K562 (cell line): ENCODE measurements around the gene MTERF4. TPM values are rescaled to one million over a fixed set of nuclear protein-coding genes. Genes with fewer than 3 reads are reported as not detected.

ENCODE experiments used
- ATAC-seq: fragments of 200-7000 bp; cut with Tn5 transposase; 3 replicates; pipeline ENCODE4 v1.9.1; 2020; ENCODE audit warnings: moderate library complexity
- BruUV-seq: library from RNA; stranded (reverse); fragments of 400-500 nt; replicated peaks from 2 replicates; lab custom pipeline; 2021; lab: Mats Ljungman, UMichigan
- CTCF ChIA-PET: fragments of 300-600 bp; formaldehyde crosslinking; extraction: SDS; loops from one replicate; lab custom pipeline; 2021; ENCODE audit warnings: low intra/inter-chr PET ratio; lab: Yijun Ruan, JAX
- POLR2A ChIA-PET: fragments of 300-600, 350-650 bp; sonication (Branson Sonifier 250); formaldehyde crosslinking; extraction: SDS; loops from one replicate; lab custom pipeline; 2021; ENCODE audit warnings: antibody characterized with exemption, inconsistent platforms; lab: Yijun Ruan, JAX
- DNase-seq, 4 experiments: peaks; one replicate each; pipeline versions ENCODE4 v3.0.0 to v3.0.0-alpha.2; 2011 to 2018; ENCODE audit warnings: low spot score in 3 of 4, mixed read lengths in 3 of 4; ENCODE audit errors: extremely low read depth in 1 of 4
- FAIRE-seq: peaks from 2 replicates; lab custom pipeline; 2011; peaks lifted over from hg19 to GRCh38; lab: Jason Lieb, UNC
- H2AFZ ChIP-seq: 2 replicates; pipeline ENCODE4 v1.6.0; 2011; ENCODE audit warnings: low read depth, low read length, control low read depth, inconsistent platforms
- H3K27ac ChIP-seq: fragments of 200-600 bp; 3 replicates; pipeline ENCODE4 v1.8.0; 2011; ENCODE audit warnings: low read depth, mild to moderate bottlenecking, control low read depth, inconsistent platforms, low read length, moderate library complexity, mixed read lengths; ENCODE audit errors: extremely low read depth
- H3K27me3 ChIP-seq, 2 experiments: fragments of 300-600 bp in 1 of 2; 2 replicates in 1 of 2; 3 replicates in 1 of 2; pipeline versions ENCODE4 v1.6.0 to v1.8.0; 2011; ENCODE audit warnings: inconsistent platforms in 2 of 2, low read length in 2 of 2, mild to moderate bottlenecking in 1 of 2, mixed read lengths in 1 of 2, moderate library complexity in 1 of 2; ENCODE audit not compliant: control insufficient read depth in 2 of 2, insufficient read depth in 2 of 2
- H3K36me3 ChIP-seq: fragments of 300-600 bp; 3 replicates; pipeline ENCODE4 v1.8.0; 2011; ENCODE audit warnings: mild to moderate bottlenecking, low read length, inconsistent platforms; ENCODE audit not compliant: control insufficient read depth, insufficient read depth
- H3K4me1 ChIP-seq, 2 experiments: fragments of 200-600 bp in 1 of 2; replicated peaks in 1 of 2; 2 replicates in 1 of 2; 3 replicates in 1 of 2; pipeline versions ENCODE4 v1.5.1 to v1.8.0; 2011; ENCODE audit warnings: inconsistent platforms in 2 of 2, low read length in 2 of 2, mild to moderate bottlenecking in 1 of 2, mixed read lengths in 1 of 2, moderate library complexity in 1 of 2; ENCODE audit not compliant: control insufficient read depth in 2 of 2, insufficient read depth in 2 of 2
- H3K4me2 ChIP-seq: 2 replicates; pipeline ENCODE4 v1.6.1; 2011; ENCODE audit warnings: low read length, control low read depth, inconsistent platforms, mixed read lengths; ENCODE audit not compliant: insufficient read depth
- H3K4me3 ChIP-seq: fragments of 200-600 bp; sonication (generic), shearing (Covaris generic); 2 replicates; pipeline ENCODE4 v1.5.1; 2016; ENCODE audit warnings: control low read depth, inconsistent platforms
- H3K79me2 ChIP-seq: fragments of 200-600 bp; 3 replicates; pipeline ENCODE4 v1.8.0; 2011; ENCODE audit warnings: low read length, inconsistent platforms; ENCODE audit not compliant: control insufficient read depth, insufficient read depth
- H3K9ac ChIP-seq, 2 experiments: 2 replicates each; pipeline versions ENCODE4 v1.6.0 to v1.6.1; 2011; ENCODE audit warnings: low read depth in 2 of 2, low read length in 2 of 2, control low read depth in 1 of 2, inconsistent platforms in 1 of 2, mild to moderate bottlenecking in 1 of 2, mixed read lengths in 1 of 2; ENCODE audit not compliant: insufficient read depth in 1 of 2
- H3K9me1 ChIP-seq: one replicate; pipeline ENCODE4 v1.6.0; 2011; ENCODE audit warnings: inconsistent platforms, mild to moderate bottlenecking, low read length, moderate library complexity; ENCODE audit not compliant: control insufficient read depth, insufficient read depth
- H3K9me3 ChIP-seq: replicated peaks from 2 replicates; pipeline ENCODE4 v1.5.1; 2011; ENCODE audit warnings: low read depth, low read length, inconsistent platforms; ENCODE audit not compliant: control insufficient read depth, insufficient read depth
- H4K20me1 ChIP-seq: replicated peaks from 2 replicates; pipeline ENCODE4 v1.6.1; 2011; ENCODE audit warnings: low read length, inconsistent platforms, mixed read lengths; ENCODE audit not compliant: control insufficient read depth, insufficient read depth
- ADNP ChIP-seq: fragments of 200-800 bp; sonication (Bioruptor generic); IDR thresholded peaks from 2 replicates; pipeline ENCODE4 v1.6.1; 2016; ENCODE audit warnings: missing genetic modification characterization, missing compliant biosample characterization
- STAT6 ChIP-seq: sonication (generic); formaldehyde crosslinking; IDR thresholded peaks from 2 replicates; pipeline ENCODE4 v1.8.1; 2023; ENCODE audit warnings: mild to moderate bottlenecking, missing genetic modification reagents
- TAL1 ChIP-seq: fragments of 450-650 bp; IDR thresholded peaks from 2 replicates; pipeline ENCODE4 v1.6.1; 2016; ENCODE audit warnings: mild to moderate bottlenecking
- ZBTB1 ChIP-seq: sonication (generic); formaldehyde crosslinking; IDR thresholded peaks from 2 replicates; pipeline ENCODE4 v1.8.1; 2023; ENCODE audit warnings: missing genetic modification reagents, low read depth, mild to moderate bottlenecking, borderline replicate concordance
- ZNF316 ChIP-seq: fragments of 450-650 bp; IDR thresholded peaks from 2 replicates; pipeline ENCODE4 v1.6.1; 2016
- WGBS: fragments of 100-300 bp; shearing (Covaris generic); methylation state at CpG from one replicate; pipeline ENCODE4 v1.1.6; 2016; ENCODE audit warnings: low coverage, mixed read lengths; ENCODE audit not compliant: insufficient coverage; ENCODE audit errors: missing lambda C conversion rate; 5-methylcytosine and 5-hydroxymethylcytosine counted together
- in situ Hi-C: fragments of 300-500 bp; cut with MboI; formaldehyde crosslinking; loops from 4 replicates; pipeline ENCODE4 v1.15.0; 2018; ENCODE audit warnings: inconsistent platforms, mixed read lengths
- intact Hi-C: fragments of 100-400 bp; cut with micrococcal nuclease; formaldehyde crosslinking; loops from 2 replicates; pipeline ENCODE4 v1.14.2; 2022
- polyA plus RNA-seq, 8 experiments: library from polyadenylated mRNA; depleted of rRNA in 4 of 8; stranded (reverse) in 5 of 8; unstranded in 3 of 8; fragments of >200 nt; fragmentation: Nextera tagmentation in 2 of 8; fragmentation: Illumina TruSeq in 1 of 8; extraction: Ambion mirVana in 2 of 8; extraction: Trizol in 1 of 8; gene quantifications; 2 replicates each; pipeline versions ENCODE4 v1.2.1 to v1.2.3, GENCODE V29; 2011 to 2014; ENCODE audit warnings: inconsistent platforms in 1 of 8, missing spikeins in 1 of 8
- total RNA-seq, 7 experiments: library from RNA; depleted of rRNA in 6 of 7; stranded (reverse); fragments of >200 nt in 6 of 7; fragmentation: Illumina TruSeq in 2 of 7; extraction: Trizol in 2 of 7; gene quantifications; 2 replicates each; pipeline versions ENCODE4 v1.2.1 to v1.2.3, GENCODE V29; 2011 to 2021; ENCODE audit warnings: low replicate concordance in 1 of 7

Gene MTERF4
- total and polyA plus RNA-seq, 9 of the 15 experiments (the other 6 are each of a cell fraction or from before 2014, with no cell fraction given): 15.3 to 29.6 (median 21.2) TPM

DNA sequence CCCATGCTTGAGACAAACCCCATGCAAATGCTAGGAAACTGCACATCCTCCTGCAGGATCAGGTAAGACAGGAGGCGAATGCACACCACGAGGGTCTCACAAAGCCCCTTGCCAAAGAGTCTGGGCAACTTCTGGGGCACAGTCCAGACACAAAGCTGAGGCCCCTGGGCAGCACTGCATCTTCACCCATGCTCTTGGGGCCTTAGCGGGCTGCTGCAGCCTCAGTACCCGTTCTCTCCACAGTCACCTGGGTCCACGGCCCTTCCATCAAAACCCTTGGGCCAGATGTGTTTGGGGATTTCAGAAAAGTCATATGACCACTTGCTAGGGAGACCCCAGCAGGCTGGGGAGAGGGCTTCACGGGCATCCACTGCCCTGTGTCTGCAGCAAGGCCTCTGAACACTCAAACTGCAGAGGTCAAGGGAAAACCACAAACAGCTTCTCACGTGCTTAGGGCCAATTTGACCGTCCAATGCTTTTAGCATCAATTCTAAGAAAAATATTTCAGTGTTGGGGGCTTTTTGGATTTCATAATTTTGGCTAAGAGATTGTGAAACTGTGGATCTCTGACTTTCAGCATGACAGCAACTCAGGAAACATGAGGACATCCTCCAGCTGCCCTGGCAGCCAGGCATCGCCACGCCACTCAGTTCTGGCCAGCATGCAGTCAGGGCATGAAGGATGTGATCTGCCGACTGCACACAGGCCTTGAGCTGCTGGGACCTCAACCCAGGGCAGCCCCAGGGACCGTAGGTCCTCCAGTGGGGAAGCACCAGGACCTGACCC lies 27.2 kb upstream of the MTERF4 start (continued):
- TF ChIP-seq STAT6 (CRISPR knock-in tag) (no peak), ZNF316 (no peak), ADNP (tag) (no peak), ZBTB1 (CRISPR knock-in tag) (no peak)

GRCh38 chr2:241128266-241128665 lies 26.2 kb upstream of the MTERF4 start:
- DNase-seq (no peak), ATAC-seq (no peak), FAIRE-seq (no peak)
- WGBS: 79% methylated on average over 3 of the region's 8 CpGs
- ChIA-PET CTCF (no interaction called here), POLR2A (no interaction called here)
- Histone ChIP-seq H3K4me1 (no peaks in the 10 kb centered on the region; a peak in 1 of 5 replicates), H3K79me2 (no peaks in the 10 kb centered on the region), H3K9me1 (no peaks in the 10 kb centered on the region), H3K9me3 (no peaks in the 10 kb centered on the region), H3K4me2 (no peak overlapping the region), H3K4me3 (no peak overlapping the region), H4K20me1 (no peaks in the 10 kb centered on the region), H3K36me3 (peaks cover 10% of the 10 kb centered on the region; the same call in 1 of the 3 replicates), H2AFZ (no peak overlapping the region), H3K27ac (no peak overlapping the region), H3K27me3 (no peaks in the 10 kb centered on the region), H3K9ac (no peak overlapping the region)
- in situ Hi-C loops: no loop called here
- BruUV-seq: no TSS peak
- intact Hi-C loops: no loop called here
- no peak for TF ChIP-seq TAL1
